Measurements from ENCODE around the gene PBXIP1.
A peak's percentile ranks its signal among the peaks of the same experiment; 100 is the strongest.

The PBXIP1 gene

DNA sequence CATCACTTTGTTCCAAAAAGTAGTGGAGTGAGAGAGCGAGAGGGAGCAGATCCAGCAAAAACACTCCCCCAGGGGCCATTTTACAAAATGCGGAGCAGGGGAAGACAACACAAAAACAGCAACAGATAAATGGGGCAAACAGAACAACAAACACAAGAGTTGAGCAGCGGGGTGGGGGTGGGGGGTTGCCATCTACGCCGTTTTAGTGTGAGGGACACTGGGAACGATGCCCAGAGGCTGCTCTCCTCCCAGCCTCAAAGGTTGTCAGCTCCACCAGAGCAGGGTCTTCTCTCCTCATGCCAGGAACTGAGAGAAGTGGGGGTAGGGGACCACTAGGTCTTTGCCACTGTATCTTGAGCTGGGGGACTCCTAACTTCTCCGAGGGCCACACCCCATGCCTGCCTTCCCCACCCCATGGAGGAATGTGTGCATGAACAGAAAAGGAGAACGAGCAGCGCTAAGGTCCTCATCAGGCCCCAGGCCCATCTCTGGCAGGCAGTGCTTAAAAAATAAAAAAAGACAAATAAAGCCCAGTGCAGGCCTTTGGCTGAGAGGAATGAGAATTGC is 1.3 kb upstream of the PBXIP1 start:
- TF ChIP-seq, protein P1, sequence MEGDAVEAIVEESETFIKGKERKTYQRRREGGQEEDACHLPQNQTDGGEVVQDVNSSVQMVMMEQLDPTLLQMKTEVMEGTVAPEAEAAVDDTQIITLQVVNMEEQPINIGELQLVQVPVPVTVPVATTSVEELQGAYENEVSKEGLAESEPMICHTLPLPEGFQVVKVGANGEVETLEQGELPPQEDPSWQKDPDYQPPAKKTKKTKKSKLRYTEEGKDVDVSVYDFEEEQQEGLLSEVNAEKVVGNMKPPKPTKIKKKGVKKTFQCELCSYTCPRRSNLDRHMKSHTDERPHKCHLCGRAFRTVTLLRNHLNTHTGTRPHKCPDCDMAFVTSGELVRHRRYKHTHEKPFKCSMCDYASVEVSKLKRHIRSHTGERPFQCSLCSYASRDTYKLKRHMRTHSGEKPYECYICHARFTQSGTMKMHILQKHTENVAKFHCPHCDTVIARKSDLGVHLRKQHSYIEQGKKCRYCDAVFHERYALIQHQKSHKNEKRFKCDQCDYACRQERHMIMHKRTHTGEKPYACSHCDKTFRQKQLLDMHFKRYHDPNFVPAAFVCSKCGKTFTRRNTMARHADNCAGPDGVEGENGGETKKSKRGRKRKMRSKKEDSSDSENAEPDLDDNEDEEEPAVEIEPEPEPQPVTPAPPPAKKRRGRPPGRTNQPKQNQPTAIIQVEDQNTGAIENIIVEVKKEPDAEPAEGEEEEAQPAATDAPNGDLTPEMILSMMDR (IDR thresholded peaks at IDR 0.05; ENCODE audit: low read depth, low read length, missing control alignments), result no peak
- H3K4me3 ChIP-seq (ENCODE audit: low read depth, low read length), result no peak overlapping the region
- DNase-seq (ENCODE audit: low read depth), result no peak
- in situ Hi-C loops (cut with HindIII; ENCODE audit: low sequenced_read_pairs), result loop anchor here (5.0 kb wide), 1 partner anchor 55 kb away; no protein-coding TSS in a partner anchor

DNA sequence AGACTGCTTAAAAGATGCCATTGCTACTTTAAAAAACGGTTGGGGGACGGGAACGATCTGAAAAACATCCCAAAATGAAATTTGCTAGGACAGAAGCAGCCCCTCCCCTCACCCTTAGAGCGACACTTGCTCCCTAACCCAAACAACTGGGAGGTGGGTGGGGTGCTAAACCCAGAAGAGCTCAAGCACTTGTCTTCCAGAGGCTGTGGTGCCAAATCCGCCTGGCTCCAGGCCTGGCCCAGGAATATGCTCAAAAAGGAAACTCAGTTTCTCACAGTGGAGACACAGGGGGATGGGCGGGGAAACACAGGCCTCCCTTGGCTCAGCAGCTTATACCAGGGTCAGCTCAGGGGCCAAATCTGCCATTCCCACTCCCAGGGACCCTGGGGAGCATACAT is 644 bp upstream of the PBXIP1 start:
- in situ Hi-C loops (cut with HindIII; ENCODE audit: low sequenced_read_pairs), result loop anchor here (5.0 kb wide), 1 partner anchor 56 kb away; no protein-coding TSS in a partner anchor
- DNase-seq (ENCODE audit: low read depth), result no peak
- TF ChIP-seq, protein P1 (IDR thresholded peaks at IDR 0.05; ENCODE audit: low read depth, low read length, missing control alignments), result no peak
- peak overlapping the region; percentile 63 for H3K4me3 ChIP-seq (ENCODE audit: low read depth, low read length)

DNA sequence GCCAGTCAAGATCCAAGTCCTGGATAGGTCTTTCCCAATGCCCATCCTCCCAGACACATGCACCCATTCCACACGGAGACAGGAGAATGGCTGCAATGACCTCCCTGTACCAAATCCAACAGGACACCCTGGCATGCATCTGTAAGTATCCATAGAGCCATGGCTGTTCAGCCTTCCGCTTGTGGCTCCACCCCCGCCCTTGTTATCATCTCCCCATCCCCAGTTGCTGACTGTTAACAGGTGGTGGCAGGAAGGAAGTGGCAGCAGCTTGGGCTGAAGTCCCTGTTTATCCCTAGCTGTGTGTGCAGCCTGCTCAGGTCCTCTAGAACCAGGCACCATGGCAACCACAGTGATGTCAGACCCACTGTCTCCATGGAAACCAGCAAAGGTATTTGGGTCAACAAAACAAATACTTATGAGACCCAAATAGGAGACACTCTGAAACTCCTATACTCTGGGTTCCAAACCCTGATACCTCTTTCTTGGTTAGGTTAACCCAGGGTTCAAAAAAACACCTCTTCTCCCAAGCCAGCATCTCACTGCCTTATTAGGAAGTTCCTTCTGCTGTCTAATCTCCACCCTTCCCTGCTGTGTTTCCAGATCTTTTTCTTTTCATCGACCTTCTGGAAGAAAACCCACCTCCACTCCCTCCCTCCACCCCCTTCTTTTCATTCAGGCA is 721 bp downstream of the PBXIP1 start:
- TF ChIP-seq, protein P1 (IDR thresholded peaks at IDR 0.05; ENCODE audit: low read depth, low read length, missing control alignments), result no peak
- DNase-seq (ENCODE audit: low read depth), result no peak
- in situ Hi-C loops (cut with HindIII; ENCODE audit: low sequenced_read_pairs), result loop anchor here (5.0 kb wide), 1 partner anchor 57 kb away; no protein-coding TSS in a partner anchor
- peak overlapping the region; percentile 63 for H3K4me3 ChIP-seq (ENCODE audit: low read depth, low read length)

DNA sequence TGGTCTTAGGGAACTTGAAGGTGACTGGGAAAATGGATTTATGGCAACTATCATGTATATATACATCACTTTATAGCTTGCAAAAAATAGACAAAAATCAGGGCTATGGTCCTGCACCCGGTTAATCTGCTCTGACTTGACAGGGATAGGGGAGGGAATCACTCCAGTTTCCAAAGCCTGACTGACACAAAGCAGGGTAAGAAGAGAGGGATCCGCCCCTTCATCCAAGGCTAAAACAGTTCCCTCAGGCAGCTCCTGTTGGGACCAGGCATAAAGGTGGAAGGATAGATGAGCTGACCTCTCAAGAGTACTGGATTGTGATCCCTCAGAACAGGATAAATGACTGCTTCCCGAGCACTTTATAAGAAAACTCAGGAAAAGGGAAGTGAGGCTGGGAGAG is 1.4 kb downstream of the PBXIP1 start:
- TF ChIP-seq, protein P1 (IDR thresholded peaks at IDR 0.05; ENCODE audit: low read depth, low read length, missing control alignments), result no peak
- H3K4me3 ChIP-seq (ENCODE audit: low read depth, low read length), result peak overlapping the region; percentile 63
- DNase-seq (ENCODE audit: low read depth), result no peak
- in situ Hi-C loops (cut with HindIII; ENCODE audit: low sequenced_read_pairs), result no loop called here

DNA sequence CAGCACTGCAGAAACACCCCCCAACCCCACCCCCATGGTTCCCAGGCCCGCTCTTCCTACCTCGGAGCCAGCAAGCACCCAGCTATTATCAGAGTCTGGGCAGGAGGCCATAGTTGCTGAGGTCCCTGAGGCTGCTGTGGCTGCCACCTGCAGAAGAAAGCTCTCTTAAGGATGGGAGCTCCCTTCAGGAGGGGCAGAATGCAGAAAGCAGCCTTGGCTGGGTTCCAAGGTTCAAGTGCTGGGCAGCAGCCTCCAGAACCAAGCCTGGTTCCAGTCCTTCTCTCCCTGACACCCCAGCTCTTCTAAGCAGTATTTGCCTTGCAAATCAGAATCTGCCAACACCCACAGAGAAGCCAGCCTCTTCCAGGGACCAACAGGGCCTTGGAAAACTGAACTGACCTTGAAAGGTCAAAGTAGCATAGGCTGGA is 2.3 kb downstream of the PBXIP1 start:
- no peak for DNase-seq (ENCODE audit: low read depth)
- TF ChIP-seq, protein P1 (IDR thresholded peaks at IDR 0.05; ENCODE audit: low read depth, low read length, missing control alignments), result no peak
- no peak overlapping the region for H3K4me3 ChIP-seq (ENCODE audit: low read depth, low read length)
- in situ Hi-C loops (cut with HindIII; ENCODE audit: low sequenced_read_pairs), result no loop called here

DNA sequence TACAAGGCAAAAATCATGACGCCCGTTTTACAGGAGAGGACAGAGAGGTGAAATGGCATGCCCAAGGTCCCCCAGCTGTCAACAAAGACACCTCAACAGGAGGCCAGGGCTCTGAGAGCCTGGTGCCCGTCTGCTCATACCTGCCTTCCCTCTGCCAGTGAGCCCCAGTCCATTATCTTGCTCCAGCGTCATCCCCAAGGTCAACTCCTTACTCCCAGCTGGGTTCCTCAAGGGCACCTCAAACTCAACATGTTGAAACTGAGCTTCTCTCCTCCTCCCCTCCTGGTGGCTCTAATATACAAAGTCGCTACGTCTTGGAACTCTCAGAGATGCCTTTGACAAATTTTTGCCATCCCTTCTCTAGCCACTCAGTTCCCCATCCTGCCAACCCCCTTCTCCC is 3.2 kb downstream of the PBXIP1 start:
- no peak for DNase-seq (ENCODE audit: low read depth)
- TF ChIP-seq, protein P1 (IDR thresholded peaks at IDR 0.05; ENCODE audit: low read depth, low read length, missing control alignments), result no peak
- H3K4me3 ChIP-seq (ENCODE audit: low read depth, low read length), result no peak overlapping the region
- in situ Hi-C loops (cut with HindIII; ENCODE audit: low sequenced_read_pairs), result no loop called here
